ENCODE results near the gene RPRD1B. TPM values are rescaled to one million over a fixed set of nuclear protein-coding genes. Genes with fewer than 3 reads are reported as not detected.

RPRD1B gene
- total and polyA plus RNA-seq, 2 of the 13 experiments (the other 11 are each of a cell fraction or from before 2014, with no cell fraction given): 31.1 to 41.5 TPM

DNA sequence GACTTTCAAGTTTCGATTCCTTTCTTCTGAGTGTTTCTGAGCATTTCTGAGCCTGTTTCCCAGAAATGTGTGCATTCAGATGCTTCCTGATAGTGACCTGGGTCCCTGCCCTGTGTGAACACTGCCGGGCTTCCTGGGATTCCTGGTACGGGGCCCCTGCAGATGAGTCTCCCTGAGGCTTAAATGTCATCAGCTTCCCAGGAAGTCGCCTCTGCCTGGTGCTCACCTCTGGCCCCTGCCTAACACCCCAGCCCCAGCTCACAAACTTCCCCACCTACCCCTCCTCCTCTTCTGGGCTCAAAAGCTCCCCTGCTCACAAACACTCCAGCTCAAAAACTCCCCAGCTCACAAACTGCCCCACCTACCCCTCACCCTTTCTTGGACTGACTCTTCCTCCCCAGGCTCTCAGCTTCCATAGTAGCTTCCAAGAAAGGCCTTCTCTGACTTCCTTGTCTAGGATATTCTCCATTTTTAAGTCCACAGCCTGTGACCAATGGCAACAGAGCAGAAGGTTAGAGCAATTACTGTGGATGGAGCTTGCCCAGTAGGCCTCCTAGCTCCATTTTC is 89.6 kb downstream of the RPRD1B start (continued):
- TF ChIP-seq, protein P1, sequence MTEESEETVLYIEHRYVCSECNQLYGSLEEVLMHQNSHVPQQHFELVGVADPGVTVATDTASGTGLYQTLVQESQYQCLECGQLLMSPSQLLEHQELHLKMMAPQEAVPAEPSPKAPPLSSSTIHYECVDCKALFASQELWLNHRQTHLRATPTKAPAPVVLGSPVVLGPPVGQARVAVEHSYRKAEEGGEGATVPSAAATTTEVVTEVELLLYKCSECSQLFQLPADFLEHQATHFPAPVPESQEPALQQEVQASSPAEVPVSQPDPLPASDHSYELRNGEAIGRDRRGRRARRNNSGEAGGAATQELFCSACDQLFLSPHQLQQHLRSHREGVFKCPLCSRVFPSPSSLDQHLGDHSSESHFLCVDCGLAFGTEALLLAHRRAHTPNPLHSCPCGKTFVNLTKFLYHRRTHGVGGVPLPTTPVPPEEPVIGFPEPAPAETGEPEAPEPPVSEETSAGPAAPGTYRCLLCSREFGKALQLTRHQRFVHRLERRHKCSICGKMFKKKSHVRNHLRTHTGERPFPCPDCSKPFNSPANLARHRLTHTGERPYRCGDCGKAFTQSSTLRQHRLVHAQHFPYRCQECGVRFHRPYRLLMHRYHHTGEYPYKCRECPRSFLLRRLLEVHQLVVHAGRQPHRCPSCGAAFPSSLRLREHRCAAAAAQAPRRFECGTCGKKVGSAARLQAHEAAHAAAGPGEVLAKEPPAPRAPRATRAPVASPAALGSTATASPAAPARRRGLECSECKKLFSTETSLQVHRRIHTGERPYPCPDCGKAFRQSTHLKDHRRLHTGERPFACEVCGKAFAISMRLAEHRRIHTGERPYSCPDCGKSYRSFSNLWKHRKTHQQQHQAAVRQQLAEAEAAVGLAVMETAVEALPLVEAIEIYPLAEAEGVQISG (CRISPR knock-in tag; IDR thresholded peaks at IDR 0.05): peak; percentile 34; the same call in 1 of the 2 replicates
- no peak for TF ChIP-seq ZNF510 (CRISPR knock-in tag; IDR thresholded peaks at IDR 0.05; ENCODE audit: low read depth)
- TF ChIP-seq THAP11 (CRISPR knock-in tag; IDR thresholded peaks at IDR 0.05): peak; percentile 64; the same call in 1 of the 2 replicates
- no peak for TF ChIP-seq KMT2A (CRISPR knock-in tag; IDR thresholded peaks at IDR 0.05)
- peak; percentile 81 for TF ChIP-seq RARA (CRISPR knock-in tag; IDR thresholded peaks at IDR 0.05)
- no peak for TF ChIP-seq NFYB (CRISPR knock-in tag; IDR thresholded peaks at IDR 0.05)
- no peak for TF ChIP-seq PHF20 (CRISPR knock-in tag; IDR thresholded peaks at IDR 0.05)
- peak; percentile 57; the same call in 1 of the 2 replicates for TF ChIP-seq SIX1 (CRISPR knock-in tag; IDR thresholded peaks at IDR 0.05; ENCODE audit: borderline replicate concordance)
- TF ChIP-seq NCOA2 (CRISPR knock-in tag; IDR thresholded peaks at IDR 0.05): peak; percentile 92
- TF ChIP-seq, protein P2, sequence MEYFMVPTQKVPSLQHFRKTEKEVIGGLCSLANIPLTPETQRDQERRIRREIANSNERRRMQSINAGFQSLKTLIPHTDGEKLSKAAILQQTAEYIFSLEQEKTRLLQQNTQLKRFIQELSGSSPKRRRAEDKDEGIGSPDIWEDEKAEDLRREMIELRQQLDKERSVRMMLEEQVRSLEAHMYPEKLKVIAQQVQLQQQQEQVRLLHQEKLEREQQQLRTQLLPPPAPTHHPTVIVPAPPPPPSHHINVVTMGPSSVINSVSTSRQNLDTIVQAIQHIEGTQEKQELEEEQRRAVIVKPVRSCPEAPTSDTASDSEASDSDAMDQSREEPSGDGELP (IDR thresholded peaks at IDR 0.05; ENCODE audit: borderline replicate concordance, low read depth): peak; percentile 59; the same call in 1 of the 2 replicates
- no peak for TF ChIP-seq ZNF10 (CRISPR knock-in tag; IDR thresholded peaks at IDR 0.05; ENCODE audit: borderline replicate concordance, low read depth)
- TF ChIP-seq ZNF253 (CRISPR knock-in tag; IDR thresholded peaks at IDR 0.05; ENCODE audit: borderline replicate concordance): no peak
- TF ChIP-seq ZNF629 (CRISPR knock-in tag; conservative IDR thresholded peaks at IDR 0.05): no peak
- TF ChIP-seq, protein P3, sequence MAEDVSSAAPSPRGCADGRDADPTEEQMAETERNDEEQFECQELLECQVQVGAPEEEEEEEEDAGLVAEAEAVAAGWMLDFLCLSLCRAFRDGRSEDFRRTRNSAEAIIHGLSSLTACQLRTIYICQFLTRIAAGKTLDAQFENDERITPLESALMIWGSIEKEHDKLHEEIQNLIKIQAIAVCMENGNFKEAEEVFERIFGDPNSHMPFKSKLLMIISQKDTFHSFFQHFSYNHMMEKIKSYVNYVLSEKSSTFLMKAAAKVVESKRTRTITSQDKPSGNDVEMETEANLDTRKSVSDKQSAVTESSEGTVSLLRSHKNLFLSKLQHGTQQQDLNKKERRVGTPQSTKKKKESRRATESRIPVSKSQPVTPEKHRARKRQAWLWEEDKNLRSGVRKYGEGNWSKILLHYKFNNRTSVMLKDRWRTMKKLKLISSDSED (CRISPR knock-in tag; IDR thresholded peaks at IDR 0.05): no peak
- TF ChIP-seq, protein P4, sequence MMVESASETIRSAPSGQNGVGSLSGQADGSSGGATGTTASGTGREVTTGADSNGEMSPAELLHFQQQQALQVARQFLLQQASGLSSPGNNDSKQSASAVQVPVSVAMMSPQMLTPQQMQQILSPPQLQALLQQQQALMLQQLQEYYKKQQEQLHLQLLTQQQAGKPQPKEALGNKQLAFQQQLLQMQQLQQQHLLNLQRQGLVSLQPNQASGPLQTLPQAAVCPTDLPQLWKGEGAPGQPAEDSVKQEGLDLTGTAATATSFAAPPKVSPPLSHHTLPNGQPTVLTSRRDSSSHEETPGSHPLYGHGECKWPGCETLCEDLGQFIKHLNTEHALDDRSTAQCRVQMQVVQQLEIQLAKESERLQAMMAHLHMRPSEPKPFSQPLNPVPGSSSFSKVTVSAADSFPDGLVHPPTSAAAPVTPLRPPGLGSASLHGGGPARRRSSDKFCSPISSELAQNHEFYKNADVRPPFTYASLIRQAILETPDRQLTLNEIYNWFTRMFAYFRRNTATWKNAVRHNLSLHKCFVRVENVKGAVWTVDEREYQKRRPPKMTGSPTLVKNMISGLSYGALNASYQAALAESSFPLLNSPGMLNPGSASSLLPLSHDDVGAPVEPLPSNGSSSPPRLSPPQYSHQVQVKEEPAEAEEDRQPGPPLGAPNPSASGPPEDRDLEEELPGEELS (CRISPR knock-in tag; IDR thresholded peaks at IDR 0.05): peak; percentile 48
- no peak for TF ChIP-seq KLF11 (CRISPR knock-in tag; IDR thresholded peaks at IDR 0.05)
- TF ChIP-seq, protein P5, sequence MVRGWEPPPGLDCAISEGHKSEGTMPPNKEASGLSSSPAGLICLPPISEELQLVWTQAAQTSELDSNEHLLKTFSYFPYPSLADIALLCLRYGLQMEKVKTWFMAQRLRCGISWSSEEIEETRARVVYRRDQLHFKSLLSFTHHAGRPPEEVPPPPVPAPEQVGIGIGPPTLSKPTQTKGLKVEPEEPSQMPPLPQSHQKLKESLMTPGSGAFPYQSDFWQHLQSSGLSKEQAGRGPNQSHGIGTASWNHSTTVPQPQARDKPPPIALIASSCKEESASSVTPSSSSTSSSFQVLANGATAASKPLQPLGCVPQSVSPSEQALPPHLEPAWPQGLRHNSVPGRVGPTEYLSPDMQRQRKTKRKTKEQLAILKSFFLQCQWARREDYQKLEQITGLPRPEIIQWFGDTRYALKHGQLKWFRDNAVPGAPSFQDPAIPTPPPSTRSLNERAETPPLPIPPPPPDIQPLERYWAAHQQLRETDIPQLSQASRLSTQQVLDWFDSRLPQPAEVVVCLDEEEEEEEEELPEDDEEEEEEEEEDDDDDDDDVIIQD (CRISPR knock-in tag; IDR thresholded peaks at IDR 0.05; ENCODE audit: low read depth): peak; percentile 43
- TF ChIP-seq ZBTB21 (CRISPR knock-in tag; IDR thresholded peaks at IDR 0.05): no peak
- TF ChIP-seq FOXO1 (CRISPR knock-in tag; IDR thresholded peaks at IDR 0.05): peak; percentile 45; the same call in 1 of the 2 replicates
- no peak for TF ChIP-seq NCOA1 (CRISPR knock-in tag; IDR thresholded peaks at IDR 0.05)
